Calu3 (cell line): Measurements from ENCODE around the gene KCNK3. TPM values are rescaled to one million over a fixed set of nuclear protein-coding genes. Genes with fewer than 3 reads are reported as not detected.

Experiments
- BruUV-seq: library from RNA; stranded (reverse); fragments of 400-500 nt; replicated peaks from 2 replicates; lab custom pipeline; 2021; lab: Mats Ljungman, UMichigan
- CTCF ChIA-PET: fragments of 300-600 bp; sonication (Branson Sonifier 250); formaldehyde crosslinking; loops from one replicate; lab custom pipeline; 2022; ENCODE audit warnings: antibody characterized with exemption; lab: Charles Lee
- DNase-seq: peaks from one replicate; pipeline ENCODE4 v3.0.0; 2022
- H3K27ac Mint-ChIP-seq: one replicate; pipeline ENCODE4 v1.8.0; 2022; ENCODE audit warnings: mixed read lengths; ENCODE audit not compliant: unreplicated experiment
- H3K27me3 Mint-ChIP-seq: one replicate; pipeline ENCODE4 v1.8.0; 2022; ENCODE audit warnings: mixed read lengths; ENCODE audit not compliant: unreplicated experiment
- H3K36me3 Mint-ChIP-seq: one replicate; pipeline ENCODE4 v1.8.0; 2022; ENCODE audit warnings: mild to moderate bottlenecking, moderate library complexity, mixed read lengths; ENCODE audit not compliant: insufficient read depth, unreplicated experiment
- H3K4me1 Mint-ChIP-seq: one replicate; pipeline ENCODE4 v1.8.0; 2022; ENCODE audit warnings: mild to moderate bottlenecking, low read depth, mixed read lengths; ENCODE audit not compliant: unreplicated experiment
- H3K4me3 Mint-ChIP-seq: one replicate; pipeline ENCODE4 v1.8.0; 2022; ENCODE audit warnings: mild to moderate bottlenecking, low read depth, moderate library complexity, mixed read lengths; ENCODE audit not compliant: unreplicated experiment
- H3K9me3 Mint-ChIP-seq: one replicate; pipeline ENCODE4 v1.8.0; 2022; ENCODE audit warnings: low read depth, mixed read lengths; ENCODE audit not compliant: unreplicated experiment
- intact Hi-C: fragments of 100-400 bp; cut with micrococcal nuclease; formaldehyde crosslinking; loops from one replicate; pipeline ENCODE4 v1.10.0; 2022; ENCODE audit not compliant: unreplicated experiment
- total RNA-seq: library from RNA; stranded (reverse); gene quantifications from 2 replicates; pipeline ENCODE4 v1.2.3, GENCODE V29; 2022
- TF ChIP-seq, protein P1 (sequence below): fragments of 200-600 bp; IDR thresholded peaks from one replicate; pipeline ENCODE4 v1.8.0; 2022; ENCODE audit warnings: antibody characterized with exemption; ENCODE audit not compliant: unreplicated experiment

KCNK3 gene
- total RNA-seq, 1 experiment from 2014 or later = not detected

GRCh38 chr2:26704441-26704977, 12.0 kb downstream of the KCNK3 start:
- no peaks in the 10 kb centered on the region for H3K4me1 Mint-ChIP-seq
- no peak for DNase-seq
- H3K36me3 Mint-ChIP-seq = no peaks in the 10 kb centered on the region
- CTCF ChIA-PET = no interaction called here
- TF ChIP-seq, protein P1, sequence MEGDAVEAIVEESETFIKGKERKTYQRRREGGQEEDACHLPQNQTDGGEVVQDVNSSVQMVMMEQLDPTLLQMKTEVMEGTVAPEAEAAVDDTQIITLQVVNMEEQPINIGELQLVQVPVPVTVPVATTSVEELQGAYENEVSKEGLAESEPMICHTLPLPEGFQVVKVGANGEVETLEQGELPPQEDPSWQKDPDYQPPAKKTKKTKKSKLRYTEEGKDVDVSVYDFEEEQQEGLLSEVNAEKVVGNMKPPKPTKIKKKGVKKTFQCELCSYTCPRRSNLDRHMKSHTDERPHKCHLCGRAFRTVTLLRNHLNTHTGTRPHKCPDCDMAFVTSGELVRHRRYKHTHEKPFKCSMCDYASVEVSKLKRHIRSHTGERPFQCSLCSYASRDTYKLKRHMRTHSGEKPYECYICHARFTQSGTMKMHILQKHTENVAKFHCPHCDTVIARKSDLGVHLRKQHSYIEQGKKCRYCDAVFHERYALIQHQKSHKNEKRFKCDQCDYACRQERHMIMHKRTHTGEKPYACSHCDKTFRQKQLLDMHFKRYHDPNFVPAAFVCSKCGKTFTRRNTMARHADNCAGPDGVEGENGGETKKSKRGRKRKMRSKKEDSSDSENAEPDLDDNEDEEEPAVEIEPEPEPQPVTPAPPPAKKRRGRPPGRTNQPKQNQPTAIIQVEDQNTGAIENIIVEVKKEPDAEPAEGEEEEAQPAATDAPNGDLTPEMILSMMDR = no peak
- no peaks in the 10 kb centered on the region for H3K9me3 Mint-ChIP-seq
- peaks cover 99% of the 10 kb centered on the region for H3K27me3 Mint-ChIP-seq
- BruUV-seq = no TSS peak
- H3K27ac Mint-ChIP-seq = no peak overlapping the region
- no peak overlapping the region for H3K4me3 Mint-ChIP-seq
- intact Hi-C loops = no loop called here

DNA sequence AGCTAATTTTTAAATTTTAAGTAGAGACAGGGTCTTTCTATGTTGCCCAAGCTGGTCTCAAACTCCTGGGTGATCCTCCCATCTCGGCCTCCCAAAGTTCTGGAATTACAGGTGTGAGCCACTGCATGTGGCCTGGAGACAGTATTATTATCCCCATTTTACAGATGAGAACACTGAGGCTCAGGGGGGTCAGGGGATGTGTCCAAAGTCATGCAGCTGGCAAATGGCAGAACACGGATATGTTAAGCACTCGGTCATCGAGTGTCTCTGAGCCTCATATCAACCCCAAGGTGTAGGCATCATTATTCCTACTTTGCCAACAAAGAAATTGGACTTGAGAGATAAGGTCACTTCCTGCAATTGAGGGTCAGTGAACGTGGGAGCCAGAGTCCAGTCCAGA, 12.6 kb downstream of the KCNK3 start:
- Mint-ChIP-seq H3K4me1 (no peaks in the 10 kb centered on the region), H3K36me3 (no peaks in the 10 kb centered on the region), H3K27ac (no peak overlapping the region), H3K9me3 (no peaks in the 10 kb centered on the region), H3K4me3 (no peak overlapping the region), H3K27me3 (peaks cover 99% of the 10 kb centered on the region)
- intact Hi-C loops = no loop called here
- no peak for DNase-seq
- TF ChIP-seq, protein P1 = no peak
- CTCF ChIA-PET = no interaction called here
- BruUV-seq = no TSS peak

DNA sequence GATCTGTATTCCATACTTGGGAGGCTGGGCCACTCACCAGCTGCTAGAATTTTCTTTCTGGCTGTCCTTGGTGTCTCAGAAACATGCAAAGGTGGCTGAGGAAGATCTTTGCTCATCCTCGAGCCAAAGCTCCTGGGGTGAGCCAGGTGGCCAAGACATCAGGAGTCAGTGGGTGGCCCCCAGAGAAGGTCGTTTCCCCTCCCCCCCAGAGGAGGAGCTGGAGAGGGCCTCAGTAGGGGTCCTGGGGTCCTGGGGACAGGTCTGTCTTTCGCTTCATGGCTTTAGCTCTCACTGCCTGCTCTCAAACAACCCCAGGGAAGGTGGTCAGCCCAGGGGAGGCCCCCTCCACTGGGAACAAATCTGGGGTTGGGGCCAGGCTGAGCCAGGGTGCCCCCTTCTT, 13.6 kb downstream of the KCNK3 start:
- peaks cover 99% of the 10 kb centered on the region for H3K27me3 Mint-ChIP-seq
- no TSS peak for BruUV-seq
- DNase-seq = no peak

GRCh38 chr2:26706616-26707473, 14.3 kb downstream of the KCNK3 start:
- CTCF ChIA-PET = no interaction called here
- TF ChIP-seq, protein P1 = no peak
- H3K4me1 Mint-ChIP-seq = no peaks in the 10 kb centered on the region
- no peak for DNase-seq
- H3K36me3 Mint-ChIP-seq = no peaks in the 10 kb centered on the region
- H3K4me3 Mint-ChIP-seq = no peak overlapping the region
- peaks cover 99% of the 10 kb centered on the region for H3K27me3 Mint-ChIP-seq
- H3K9me3 Mint-ChIP-seq = no peaks in the 10 kb centered on the region
- no peak overlapping the region for H3K27ac Mint-ChIP-seq
- intact Hi-C loops = no loop called here
- no TSS peak for BruUV-seq

More for the DNA sequence above, 13.6 kb downstream of the KCNK3 start:
- Mint-ChIP-seq H3K4me1 (no peaks in the 10 kb centered on the region), H3K27ac (no peak overlapping the region), H3K36me3 (no peaks in the 10 kb centered on the region), H3K9me3 (no peaks in the 10 kb centered on the region), H3K4me3 (no peak overlapping the region)
- intact Hi-C loops = no loop called here
- TF ChIP-seq, protein P1 = no peak
- CTCF ChIA-PET = no interaction called here
